SIG-M5 treated with dmso at 0.1 percent for 504 hours (cell line): ENCODE data around the gene PRLR.
A peak's percentile ranks its signal among the peaks of the same experiment; 100 is the strongest.

Source experiments
- DNase-seq: peaks from one replicate; lab custom pipeline; 2025; ENCODE audit not compliant: unreplicated experiment; lab: John Stamatoyannopoulos, UW

PRLR gene

DNA sequence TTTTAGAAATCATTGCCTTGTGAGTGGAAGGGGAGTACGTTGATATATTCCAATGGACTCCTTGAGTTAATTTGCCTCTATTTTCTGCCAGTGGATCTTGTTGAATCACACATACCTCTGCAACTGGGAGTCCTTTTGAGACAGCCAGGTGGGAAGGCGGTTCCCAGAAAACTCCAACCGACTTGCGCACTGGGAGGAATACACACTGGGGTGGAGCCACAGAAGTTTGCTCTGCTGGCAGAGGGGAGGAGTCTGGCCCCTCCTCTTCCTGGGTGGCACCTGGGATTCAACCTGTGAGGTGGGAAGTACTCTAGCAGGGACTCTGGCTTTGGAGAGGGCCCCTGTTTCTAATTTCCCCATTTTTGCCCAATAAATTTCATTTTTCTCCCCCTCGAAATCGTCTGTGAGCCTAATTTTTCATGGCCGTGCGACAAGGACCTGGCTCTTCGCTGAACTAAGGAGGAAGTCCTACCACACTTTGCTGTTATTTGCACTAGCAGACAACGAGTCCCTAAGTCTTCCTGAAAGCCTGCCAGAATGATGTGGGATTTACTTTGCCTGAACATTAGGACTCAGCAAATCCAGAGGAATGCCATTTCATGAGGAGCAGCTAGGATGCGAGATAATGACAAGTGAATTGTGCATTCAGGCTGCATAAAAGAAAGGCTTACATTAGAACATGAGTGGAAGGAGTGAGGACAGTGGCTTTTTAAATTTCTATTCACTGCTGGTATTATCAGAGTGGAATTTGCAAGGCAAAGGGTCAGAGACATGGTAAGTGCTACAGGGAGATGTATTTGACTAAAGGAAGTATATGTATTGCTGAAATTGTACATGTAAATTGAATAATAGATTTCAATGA lies 67.2 kb downstream of the PRLR start:
- DNase-seq = no peak

DNA sequence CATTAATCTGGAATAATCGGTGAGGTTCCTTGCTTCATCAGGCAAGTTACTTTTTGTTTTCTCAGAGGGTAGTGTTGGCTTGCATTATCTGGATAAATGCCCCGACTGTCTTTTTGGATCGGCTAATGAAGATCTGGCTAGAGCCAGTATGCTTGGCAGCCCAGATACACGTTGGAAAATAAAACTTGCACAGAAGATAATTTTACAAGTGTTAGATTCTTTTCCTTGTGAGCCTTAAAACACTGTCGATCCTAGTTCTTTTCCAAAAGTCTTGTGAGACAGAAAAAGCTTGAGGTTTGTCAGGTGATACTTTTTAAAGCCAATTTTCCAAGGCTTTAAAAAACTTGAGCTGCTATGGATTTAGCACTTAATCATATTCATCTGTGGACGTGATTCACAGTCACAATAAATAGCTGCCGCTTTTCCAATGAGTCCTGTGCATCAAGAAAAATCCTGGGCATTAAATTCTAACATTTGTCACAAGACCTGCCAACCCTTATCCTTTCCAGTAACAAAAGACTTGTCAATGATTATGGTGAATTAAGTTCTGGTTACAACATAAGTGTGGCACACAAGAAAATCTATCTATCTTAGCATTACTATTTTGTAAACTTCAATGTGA lies 68.5 kb downstream of the PRLR start:
- no peak for DNase-seq

DNA sequence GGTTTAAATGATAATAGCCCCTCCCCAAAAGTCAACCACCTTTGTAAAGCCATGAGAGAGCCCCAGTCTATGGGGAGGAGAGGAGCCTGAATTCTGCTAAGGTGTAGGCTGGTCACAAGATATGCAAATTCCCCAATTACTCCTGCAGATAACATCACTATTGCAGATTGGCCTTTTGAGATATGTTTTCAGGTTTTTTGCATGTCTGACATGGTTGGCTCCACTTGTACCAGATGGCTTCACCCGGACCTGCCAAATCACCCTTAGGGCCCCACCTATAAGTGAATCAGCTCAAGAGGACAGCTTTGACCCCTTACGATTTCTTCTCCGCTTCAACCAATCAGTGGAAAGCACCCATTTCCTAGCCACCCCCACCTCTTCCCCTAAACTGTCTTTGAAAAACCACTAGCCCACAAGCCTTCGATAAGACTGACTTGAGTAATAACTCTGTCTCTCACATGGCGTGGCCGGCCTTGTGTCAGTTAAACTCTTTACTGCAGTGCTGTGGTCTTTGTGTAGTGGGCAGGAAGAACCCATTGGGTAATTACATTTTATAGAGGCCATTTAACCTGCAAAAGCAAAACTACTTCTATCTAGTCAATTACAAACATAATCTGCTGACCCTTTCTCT lies 69.7 kb downstream of the PRLR start:
- DNase-seq = no peak

DNA sequence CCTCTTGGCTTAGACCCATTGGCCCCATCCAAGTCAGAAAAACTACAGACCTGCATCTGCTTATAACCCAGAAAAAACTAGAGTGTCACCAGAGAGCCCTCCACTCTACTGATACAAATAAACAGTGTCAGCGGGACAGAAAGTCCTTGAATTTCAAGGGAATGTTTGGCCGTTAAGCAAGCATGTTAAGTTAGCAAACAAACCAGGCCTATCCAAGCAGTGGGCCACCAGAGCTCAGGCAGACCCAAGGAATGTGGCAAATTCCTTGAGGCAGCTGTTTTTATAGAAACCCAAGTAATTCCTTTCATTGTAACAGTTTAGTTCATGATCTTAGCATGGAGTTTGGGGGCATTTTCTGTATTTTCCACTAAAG lies 70.9 kb downstream of the PRLR start:
- DNase-seq = no peak

DNA sequence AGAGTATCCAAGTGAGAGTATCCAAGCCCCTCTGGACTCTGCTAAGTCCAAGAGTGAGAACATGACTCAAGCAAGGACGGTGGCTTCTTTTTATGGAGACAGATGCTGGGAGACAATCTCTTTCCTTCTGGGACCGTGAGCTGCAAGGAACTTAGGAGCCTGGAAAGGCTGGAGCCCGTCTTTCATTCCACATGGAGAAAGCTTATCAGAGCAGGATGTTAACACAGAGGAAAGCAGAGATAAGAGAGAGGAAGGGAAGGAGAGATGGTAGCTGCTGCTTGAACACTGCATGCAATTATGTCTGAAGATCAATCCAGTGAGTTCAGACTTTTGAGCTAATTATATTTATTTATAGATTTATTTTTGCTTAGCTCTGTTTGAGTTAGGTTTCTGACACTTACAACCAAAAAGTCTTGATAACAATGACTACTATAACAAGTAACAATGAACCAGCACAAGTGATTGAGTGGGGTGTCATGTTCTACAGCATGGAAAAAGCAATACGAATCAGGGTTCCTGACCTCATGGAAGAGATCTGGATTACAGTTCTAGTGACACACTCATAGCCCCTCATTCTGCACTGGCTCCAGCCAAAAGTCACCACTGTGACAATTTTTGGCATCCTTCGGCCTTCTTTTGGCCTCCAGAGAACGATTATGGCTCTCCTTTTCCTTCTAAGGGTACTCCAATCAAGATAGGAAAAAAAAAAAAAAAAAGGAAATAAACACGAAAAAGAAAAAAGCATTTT lies 71.5 kb downstream of the PRLR start:
- DNase-seq = no peak

DNA sequence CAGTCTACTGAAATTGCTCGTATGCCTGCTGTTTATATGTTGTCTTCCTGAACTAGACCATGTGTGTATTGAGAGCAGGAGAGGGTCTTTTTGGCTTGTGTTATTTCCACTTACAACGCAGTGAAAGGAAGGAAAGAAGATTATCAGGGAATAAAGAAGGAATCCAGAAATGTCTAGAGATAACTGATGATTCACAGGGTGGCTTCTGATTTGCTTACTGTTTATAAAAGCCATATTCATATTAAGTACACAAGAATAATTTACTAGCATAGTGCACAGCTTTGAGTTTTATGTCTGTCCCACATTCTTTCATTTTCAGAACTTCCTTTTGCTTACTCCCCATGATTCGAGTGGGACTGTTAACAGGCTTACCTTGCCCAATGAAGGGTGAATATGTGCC lies 72.1 kb downstream of the PRLR start:
- no peak for DNase-seq

DNA sequence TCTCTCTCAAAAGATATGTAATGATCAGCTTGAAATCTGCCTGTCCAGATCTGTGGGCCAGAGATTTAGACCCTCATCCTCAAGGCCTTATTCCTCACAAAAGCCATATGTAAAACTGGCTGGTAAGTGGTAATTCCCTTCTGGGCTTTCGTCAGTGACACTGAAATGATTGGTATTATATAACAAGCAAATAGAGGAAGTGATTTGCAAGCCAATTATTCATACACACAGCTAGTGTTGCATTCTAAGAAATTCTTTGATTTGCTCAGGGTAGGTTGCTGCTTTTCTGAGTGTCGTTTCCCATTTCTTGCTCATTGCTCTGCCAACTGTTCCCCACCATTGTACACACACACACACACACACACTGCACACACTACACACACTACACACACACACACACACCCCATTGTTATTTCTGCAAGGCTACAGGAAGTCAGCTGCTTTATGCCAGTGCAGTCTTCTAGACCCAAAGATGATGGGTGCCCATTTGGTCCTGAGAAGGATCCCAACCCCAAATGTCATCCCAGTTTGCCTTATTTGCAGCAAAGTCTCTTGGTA lies 76.8 kb downstream of the PRLR start:
- DNase-seq = no peak

DNA sequence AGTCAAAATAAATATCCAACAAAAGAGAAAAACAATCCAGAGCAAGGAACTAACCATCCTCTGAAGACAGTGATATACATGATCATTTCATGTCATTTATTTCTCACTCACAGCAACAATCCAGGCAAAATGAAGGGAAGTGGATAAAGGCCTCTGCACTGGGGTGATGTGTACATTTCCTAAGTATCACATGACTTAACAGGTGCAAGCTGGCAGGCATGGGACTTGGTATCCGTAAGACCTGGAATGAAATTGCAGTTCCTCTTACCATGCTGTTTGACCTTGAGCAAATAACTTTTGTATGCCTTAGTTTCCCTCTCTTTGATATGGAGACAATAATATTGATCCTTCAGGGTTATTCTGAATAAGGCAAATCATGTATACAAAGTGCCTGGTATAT lies 77.6 kb downstream of the PRLR start:
- no peak for DNase-seq

DNA sequence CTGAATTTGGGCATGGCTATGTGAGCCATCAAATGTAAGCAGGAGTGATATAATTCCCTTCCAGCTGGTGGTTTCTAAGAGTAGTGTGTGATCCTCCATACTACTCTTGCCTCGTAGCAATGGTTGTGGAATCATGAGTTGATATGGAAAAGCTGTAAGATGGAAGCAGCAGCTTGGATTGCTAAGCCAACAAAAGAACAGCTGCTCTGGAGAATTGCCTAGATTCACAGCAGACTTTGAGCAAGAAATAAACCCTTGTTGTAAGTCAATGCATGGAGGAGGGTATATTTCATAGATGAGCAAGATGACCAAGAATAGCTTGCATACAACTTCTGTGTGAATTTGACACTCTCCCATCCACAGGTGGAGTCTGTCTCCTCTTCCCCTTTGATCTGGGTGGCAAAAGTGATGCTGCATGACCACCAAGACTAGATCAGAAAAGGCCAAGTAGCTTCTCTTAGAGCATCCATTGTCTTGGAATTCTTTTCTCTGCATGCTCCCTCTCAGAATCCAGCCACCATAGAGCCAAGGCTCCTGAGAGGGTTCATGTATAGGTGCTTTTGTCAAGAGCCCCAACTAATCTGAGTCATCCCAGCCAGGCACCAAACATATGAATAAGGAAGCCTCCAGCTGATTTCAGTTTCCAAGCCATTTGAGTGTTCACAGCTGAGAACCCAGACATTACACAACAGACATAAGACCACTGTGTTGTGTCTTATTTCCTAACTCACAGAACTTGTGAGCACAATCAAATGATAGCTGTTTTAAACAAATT lies 79.0 kb downstream of the PRLR start:
- peak; percentile 33 for DNase-seq

DNA sequence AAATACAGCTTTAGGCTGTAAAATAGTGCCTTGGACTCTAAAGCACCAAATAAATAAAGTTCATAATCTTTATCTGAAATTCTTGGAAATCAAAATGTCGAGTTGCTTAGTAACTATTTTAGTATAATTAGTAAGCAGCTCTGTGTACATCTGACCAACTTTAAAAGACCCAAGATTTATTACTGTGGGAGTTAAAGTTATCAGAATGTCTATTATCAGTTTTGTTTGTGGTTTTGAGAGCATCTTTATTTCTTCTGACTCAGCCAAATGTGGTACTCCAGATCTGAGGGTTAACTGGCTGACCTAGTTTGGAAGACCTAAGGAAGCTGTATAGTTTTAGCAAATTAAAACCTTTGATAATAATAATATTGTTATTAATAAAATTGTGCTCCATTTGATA lies 81.2 kb downstream of the PRLR start:
- DNase-seq = no peak

DNA sequence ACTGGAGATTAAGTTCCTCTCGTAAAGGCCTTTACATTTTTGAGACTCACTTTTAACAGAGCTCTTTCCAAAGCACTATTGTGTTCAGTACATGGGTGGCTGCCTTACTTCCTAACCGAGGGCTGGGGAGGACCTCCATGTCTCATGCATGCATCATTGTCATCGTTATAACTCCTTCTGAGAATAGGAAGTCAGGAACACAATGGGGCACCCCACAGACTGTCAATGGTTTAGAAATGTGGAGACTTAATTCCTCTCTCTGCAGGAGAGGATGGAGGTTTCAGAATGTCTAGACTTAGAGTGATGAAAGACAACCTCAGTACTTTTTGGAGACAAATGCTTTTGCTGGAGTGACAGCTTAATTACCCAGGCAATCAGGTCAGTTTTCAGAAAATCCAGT lies 83.9 kb downstream of the PRLR start:
- no peak for DNase-seq

DNA sequence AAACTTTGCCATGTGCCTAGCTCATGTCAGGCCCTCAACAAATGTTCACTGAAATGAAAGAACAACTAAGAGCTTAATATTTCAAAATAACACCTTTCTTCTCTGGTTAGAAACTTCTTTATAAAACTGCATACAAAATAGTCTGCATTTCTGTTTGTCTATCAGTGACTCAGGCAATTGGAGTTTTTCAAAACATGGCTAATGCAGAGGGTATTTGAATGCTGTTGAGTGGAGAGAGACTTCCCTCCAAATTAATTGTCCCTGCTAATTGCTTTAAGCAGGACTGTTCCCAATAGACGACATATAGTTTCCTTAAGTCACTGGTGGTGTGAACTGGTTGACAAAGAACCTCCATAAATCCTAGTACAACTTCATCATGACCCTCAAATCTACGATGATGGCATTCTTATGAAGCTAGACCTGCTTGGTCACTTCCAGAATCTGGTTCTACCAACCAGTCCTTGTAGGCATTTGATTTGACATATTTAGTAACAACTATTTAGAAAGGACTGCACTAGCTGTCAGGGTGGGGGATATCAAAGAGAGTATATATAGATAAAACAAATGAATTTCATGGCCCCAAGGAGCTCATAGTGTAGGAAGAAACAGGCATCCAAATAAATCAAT lies 84.5 kb downstream of the PRLR start:
- DNase-seq = no peak

DNA sequence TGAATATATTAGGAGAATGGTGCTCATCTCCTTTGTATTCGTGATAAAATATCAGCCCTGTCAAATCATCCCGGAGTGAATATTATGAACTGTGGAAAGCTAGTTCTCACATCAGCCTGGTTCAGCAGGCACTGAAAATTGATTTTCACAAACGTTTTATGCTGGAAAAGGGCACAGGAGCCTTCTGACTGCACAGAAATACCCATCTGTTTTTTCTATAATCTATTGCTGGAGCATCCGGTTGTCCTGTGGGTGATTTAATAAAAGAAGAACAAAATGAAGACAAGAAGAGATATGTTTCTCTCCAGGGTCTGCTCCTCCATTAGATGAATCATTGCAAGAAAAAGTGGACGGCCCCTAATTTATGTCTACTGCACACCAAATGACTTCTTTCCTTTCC lies 85.3 kb downstream of the PRLR start:
- DNase-seq = no peak

DNA sequence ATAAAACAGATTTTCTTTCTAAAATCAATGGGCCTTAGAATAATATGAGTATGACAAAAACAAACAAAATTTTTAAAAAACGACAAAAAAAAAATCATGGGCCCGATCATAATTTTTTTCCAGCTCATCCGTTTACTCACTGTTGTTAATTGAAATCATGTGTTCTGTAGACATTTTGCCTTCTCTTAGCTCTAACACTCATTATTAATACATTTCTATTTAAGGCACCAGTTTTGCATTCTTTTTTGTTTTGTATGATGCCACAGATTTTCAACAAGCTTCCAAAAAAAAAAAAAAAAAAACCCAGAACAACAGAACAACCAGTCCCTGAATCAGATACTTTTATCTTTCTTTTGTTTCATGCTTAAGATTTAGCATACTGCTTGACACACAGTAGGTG lies 86.4 kb downstream of the PRLR start:
- no peak for DNase-seq

DNA sequence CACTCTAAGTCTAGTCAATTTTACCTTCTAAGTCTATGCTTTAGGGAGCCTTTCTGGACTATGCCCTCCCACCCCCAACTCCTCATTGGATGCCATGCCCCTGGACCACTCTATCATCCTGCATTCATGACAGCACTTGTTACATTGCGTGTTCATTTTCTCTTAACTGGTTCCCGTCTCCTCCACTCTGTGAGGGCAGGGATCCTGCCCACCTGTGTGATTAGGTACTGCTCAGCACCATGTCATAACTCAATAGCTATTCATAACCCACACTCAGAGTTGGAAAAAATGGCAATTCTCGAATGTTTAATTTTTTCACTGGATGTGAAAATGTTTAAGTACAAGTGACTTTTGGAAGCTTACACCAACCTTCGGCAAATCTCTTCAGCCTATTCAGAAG lies 88.5 kb downstream of the PRLR start:
- no peak for DNase-seq

DNA sequence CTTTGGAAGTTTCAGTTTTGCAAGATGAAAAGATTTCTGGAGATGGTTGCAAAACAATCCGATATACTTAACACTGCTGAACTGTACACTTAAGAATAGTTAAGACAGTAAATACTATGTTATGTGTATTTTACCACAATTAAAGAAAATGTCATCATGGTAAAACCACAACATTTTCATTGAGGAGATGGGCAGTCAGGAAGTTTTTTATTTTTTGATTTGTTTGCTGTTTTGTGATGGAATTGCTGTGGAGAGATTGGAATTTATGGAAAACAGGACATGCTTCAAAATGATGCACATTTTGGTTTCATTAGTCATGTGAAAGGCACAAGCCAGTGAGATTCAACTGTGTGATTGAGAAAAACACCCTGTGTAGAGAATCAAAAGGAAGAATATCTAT lies 92.1 kb downstream of the PRLR start:
- no peak for DNase-seq

DNA sequence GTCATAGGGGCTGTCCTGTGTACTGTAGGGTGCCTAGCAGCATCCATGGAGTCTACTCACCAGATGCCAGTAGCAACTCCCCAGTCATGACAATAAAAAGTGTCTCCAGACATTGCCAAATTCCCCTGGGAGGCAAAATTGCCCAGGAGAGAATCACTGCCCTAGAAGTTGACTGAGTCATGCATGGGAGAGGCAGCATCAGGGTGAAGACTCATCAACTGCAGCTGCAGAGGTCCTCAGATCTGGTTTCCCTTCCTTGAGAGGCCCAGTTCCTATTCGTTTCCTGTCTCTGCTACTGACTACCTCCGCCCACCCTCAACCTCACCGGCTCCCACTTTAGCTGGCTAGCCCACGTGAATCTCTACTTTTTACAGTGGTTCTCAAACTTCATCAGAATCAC lies 93.9 kb downstream of the PRLR start:
- DNase-seq = no peak

DNA sequence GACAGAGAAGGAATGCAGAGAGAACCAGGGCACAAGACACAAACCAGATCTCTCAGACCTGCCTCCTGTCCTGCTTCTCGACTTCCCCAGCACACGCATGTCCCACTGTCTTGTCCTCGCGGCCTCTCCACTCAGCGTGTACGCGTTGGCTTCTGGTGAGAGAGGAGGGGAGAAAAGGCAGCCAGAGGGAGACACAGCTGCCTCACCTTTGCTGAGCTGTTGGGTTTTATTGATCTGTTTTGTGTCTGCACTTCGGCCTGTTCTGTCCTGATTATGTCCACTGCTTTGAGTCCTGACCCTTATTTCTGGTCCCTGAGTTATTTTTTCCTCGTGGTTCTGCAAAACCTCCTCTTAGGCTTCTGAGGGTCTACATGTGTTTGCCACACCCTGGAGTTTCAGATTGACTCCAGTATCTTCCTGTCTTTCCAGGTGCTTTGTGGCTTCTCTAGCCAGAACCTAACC lies 95.0 kb downstream of the PRLR start:
- no peak for DNase-seq

DNA sequence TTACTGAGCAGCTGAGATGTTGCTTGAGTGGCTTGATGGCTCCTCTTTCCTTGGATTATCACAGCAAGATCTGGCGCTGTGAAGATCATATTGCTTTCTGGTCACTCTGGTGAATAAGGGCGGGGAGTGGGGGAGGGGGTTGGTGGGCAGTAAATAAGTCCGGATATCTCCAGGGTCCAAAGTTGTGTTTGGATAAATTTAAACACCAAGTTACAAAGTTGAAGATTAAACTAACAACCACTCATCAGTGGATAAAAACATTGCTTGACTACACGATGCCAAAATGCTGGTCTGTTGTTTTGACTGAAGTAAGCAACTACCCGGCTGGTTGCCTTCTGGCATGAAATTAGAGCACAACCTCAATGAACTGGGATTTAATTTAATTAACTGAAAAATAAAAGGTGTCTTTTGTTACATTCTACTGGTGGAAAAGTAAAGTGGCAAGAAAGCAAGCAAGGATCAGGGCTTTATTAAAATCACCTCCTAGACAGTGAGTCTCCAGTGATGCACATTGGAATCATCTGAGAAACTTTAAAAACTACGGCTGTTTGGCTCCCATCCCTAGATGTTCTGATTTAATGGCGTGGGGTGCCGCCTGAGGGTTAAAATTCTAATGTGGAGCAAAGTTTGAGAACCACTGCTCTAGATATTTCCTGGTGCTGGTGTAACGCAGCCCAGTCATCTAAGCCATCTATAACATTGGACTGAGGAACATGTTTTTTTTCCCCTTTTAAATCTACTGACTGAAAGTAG lies 95.8 kb downstream of the PRLR start:
- no peak for DNase-seq
